Tibial artery (tissue), 4 donors: ENCODE results near the gene FRS2.

ENCODE experiments used
- DNase-seq, 2 donors: peaks; one replicate each; pipeline ENCODE4 v3.0.0-alpha.2; 2019
- H3K27ac ChIP-seq, 2 donors: fragments of 200-600 bp; sonication (generic) in 1 of 2; 1 replicate in 1 of 2; 2 replicates in 1 of 2; pipeline ENCODE4 v1.5.1; 2018 to 2019; ENCODE audit warnings: mild to moderate bottlenecking in 1 of 2
- H3K27me3 ChIP-seq, 2 donors: fragments of 200-600 bp; sonication (generic) in 1 of 2; one replicate each; pipeline versions ENCODE4 v1.5.1 to v1.6.0; 2016 to 2019
- H3K36me3 ChIP-seq, 3 donors: fragments of 200-600 bp; sonication (generic) in 2 of 3; one replicate each; pipeline ENCODE4 v1.5.1; 2016 to 2019; ENCODE audit warnings: mild to moderate bottlenecking in 2 of 3
- H3K4me1 ChIP-seq, 4 donors: fragments of 200-600 bp; sonication (generic) in 2 of 4; 1 replicate in 3 of 4; 2 replicates in 1 of 4; pipeline ENCODE4 v1.5.1; 2016 to 2019
- H3K4me3 ChIP-seq, 2 donors: fragments of 200-600 bp; sonication (generic) in 1 of 2; 1 replicate in 1 of 2; 2 replicates in 1 of 2; pipeline ENCODE4 v1.5.1; 2018 to 2019; ENCODE audit warnings: mild to moderate bottlenecking in 2 of 2
- H3K9me3 ChIP-seq, 3 donors: fragments of 200-600 bp; sonication (generic) in 1 of 3; one replicate each; pipeline ENCODE4 v1.5.1; 2016 to 2019
- CTCF ChIP-seq, 2 experiments: fragments of 200-600 bp in 1 of 2; fragments of 450-650 bp in 1 of 2; IDR thresholded peaks; one replicate each; pipeline ENCODE4 v1.5.1; 2017 to 2019; ENCODE audit warnings: antibody characterized with exemption in 2 of 2, mild to moderate bottlenecking in 1 of 2, moderate library complexity in 1 of 2
- intact Hi-C: fragments of 100-400 bp; cut with DNase I; formaldehyde crosslinking; loops from one replicate; pipeline ENCODE4 v1.15.0; 2023; ENCODE audit warnings: low total_unique reads

FRS2 gene

GRCh38 chr12:69585189-69586062 is 115.2 kb downstream of the FRS2 start, which contains the start of gene CCT2:
Gene CCT2, plus strand, starts transcription at chr12:69585459. Its CDS starts 63 bp downstream, at chr12:69585522.
- H3K36me3 ChIP-seq = peaks cover 34 to 36% (median 35%) of the 10 kb centered on the region in 3 donors
- H3K27ac ChIP-seq = peak within 1 kb of the TSS; percentile 82 to 88
- peak within 1 kb of the TSS; percentile 91 to 98 for H3K4me3 ChIP-seq
- no peaks in the 10 kb centered on the region for H3K27me3 ChIP-seq
- no peaks in the 10 kb centered on the region for H3K9me3 ChIP-seq
- TF ChIP-seq CTCF (IDR thresholded peaks at IDR 0.05) = peak in 1 of 2 experiments; percentile 20
- intact Hi-C loops = loop anchor here (5.0 kb wide), 1 partner anchor 348 kb away; the partner anchor contains the start of gene CPSF6
- H3K4me1 ChIP-seq = peaks cover 0 to 13% (median 7%) of the 10 kb centered on the region in 4 donors
- peak; percentile 97 to 98 for DNase-seq

- peaks cover 65 to 67% (median 66%) of the 10 kb centered on the region in 3 donors for H3K36me3 ChIP-seq
- intact Hi-C loops = loop anchor here (5.0 kb wide), 1 partner anchor 351 kb away; the partner anchor contains the start of gene CPSF6
- H3K9me3 ChIP-seq = no peaks in the 10 kb centered on the region
- no peak for TF ChIP-seq CTCF (IDR thresholded peaks at IDR 0.05)
- H3K27ac ChIP-seq = no peak overlapping the region
- peaks cover 0 to 13% (median 7%) of the 10 kb centered on the region in 4 donors for H3K4me1 ChIP-seq
- H3K4me3 ChIP-seq = no peak overlapping the region
- DNase-seq = no peak
- H3K27me3 ChIP-seq = no peaks in the 10 kb centered on the region
Observed at GRCh38 chr12:69588527-69588926, 118.3 kb downstream of the FRS2 start.

GRCh38 chr12:69589082-69589481 is 118.9 kb downstream of the FRS2 start:
- Histone ChIP-seq H3K4me1 (peaks cover 0 to 13% (median 7%) of the 10 kb centered on the region in 4 donors), H3K27me3 (no peaks in the 10 kb centered on the region), H3K27ac (no peak overlapping the region), H3K4me3 (no peak overlapping the region), H3K36me3 (peaks cover 70 to 73% (median 71%) of the 10 kb centered on the region in 3 donors), H3K9me3 (no peaks in the 10 kb centered on the region)
- intact Hi-C loops = loop anchor here (5.0 kb wide), 1 partner anchor 352 kb away; the partner anchor contains the start of gene CPSF6
- TF ChIP-seq CTCF (IDR thresholded peaks at IDR 0.05) = no peak
- DNase-seq = no peak

- TF ChIP-seq CTCF (IDR thresholded peaks at IDR 0.05) = no peak
- no peaks in the 10 kb centered on the region for H3K9me3 ChIP-seq
- peaks cover 89 to 100% (median 96%) of the 10 kb centered on the region in 3 donors for H3K36me3 ChIP-seq
- no peak overlapping the region for H3K4me3 ChIP-seq
- no peaks in the 10 kb centered on the region for H3K27me3 ChIP-seq
- no peaks in the 10 kb centered on the region for H3K4me1 ChIP-seq
- H3K27ac ChIP-seq = no peak overlapping the region
- intact Hi-C loops = no loop called here
- no peak for DNase-seq
Observed at GRCh38 chr12:69595689-69596088, 125.5 kb downstream of the FRS2 start.

GRCh38 chr12:69598174-69598753 is 128.1 kb downstream of the FRS2 start:
- no peaks in the 10 kb centered on the region for H3K4me1 ChIP-seq
- no peak overlapping the region for H3K27ac ChIP-seq
- H3K9me3 ChIP-seq = no peaks in the 10 kb centered on the region
- TF ChIP-seq CTCF (IDR thresholded peaks at IDR 0.05) = no peak
- no peak overlapping the region for H3K4me3 ChIP-seq
- DNase-seq = no peak
- no peaks in the 10 kb centered on the region for H3K27me3 ChIP-seq
- intact Hi-C loops = no loop called here
- H3K36me3 ChIP-seq = peaks cover 84 to 100% (median 95%) of the 10 kb centered on the region in 3 donors
